Heart left ventricle (tissue), 16 donors: ENCODE results near the gene SHLD1. TPM values are rescaled to one million over a fixed set of nuclear protein-coding genes. Genes with fewer than 3 reads are reported as not detected.
A peak's percentile ranks its signal among the peaks of the same experiment; 100 is the strongest.

Source experiments
- ATAC-seq, 4 donors: fragments of 200-7000 bp; cut with Tn5 transposase; one replicate each; pipeline ENCODE4 v1.9.1; 2020 to 2022; ENCODE audit warnings: moderate library complexity in 4 of 4, mild to moderate bottlenecking in 3 of 4, moderate number of reproducible peaks in 1 of 4
- DNase-seq, 5 donors: peaks; one replicate each; pipeline ENCODE4 v3.0.0-alpha.2; 2020
- H3K27ac ChIP-seq, 12 donors: fragments of 200-600 bp; sonication (generic) in 4 of 12; one replicate each; pipeline versions ENCODE4 v1.5.0 to v1.8.0; 2016 to 2022; ENCODE audit warnings: mild to moderate bottlenecking in 2 of 12
- H3K27me3 ChIP-seq, 9 donors: fragments of 200-600 bp; sonication (generic) in 2 of 9; one replicate each; pipeline versions ENCODE4 v1.5.1 to v1.8.0; 2016 to 2022; ENCODE audit warnings: mild to moderate bottlenecking in 3 of 9
- H3K36me3 ChIP-seq, 9 donors: fragments of 200-600 bp; sonication (generic) in 2 of 9; one replicate each; pipeline versions ENCODE4 v1.5.0 to v1.8.0; 2018 to 2022; ENCODE audit warnings: mild to moderate bottlenecking in 2 of 9
- H3K4me1 ChIP-seq, 12 donors: fragments of 200-600 bp; sonication (generic) in 4 of 12; one replicate each; pipeline versions ENCODE4 v1.5.0 to v1.8.0; 2016 to 2022; ENCODE audit warnings: mild to moderate bottlenecking in 3 of 12
- H3K4me3 ChIP-seq, 12 donors: fragments of 200-600 bp; sonication (generic) in 4 of 12; one replicate each; pipeline versions ENCODE4 v1.5.0 to v1.8.0; 2017 to 2022; ENCODE audit warnings: mild to moderate bottlenecking in 9 of 12, moderate library complexity in 4 of 12
- H3K9me3 ChIP-seq, 12 donors: fragments of 200-600 bp; sonication (generic) in 4 of 12; one replicate each; pipeline versions ENCODE4 v1.5.0 to v1.8.0; 2016 to 2022; ENCODE audit warnings: mild to moderate bottlenecking in 1 of 12
- POLR2A ChIP-seq, 2 donors: fragments of 450-650 bp; IDR thresholded peaks; one replicate each; pipeline ENCODE4 v1.6.1; 2017; ENCODE audit warnings: antibody characterized with exemption in 2 of 2, mild to moderate bottlenecking in 2 of 2, moderate library complexity in 2 of 2
- WGBS, 4 donors: extraction: QIAGEN DNeasy Blood & Tissue Kit in 2 of 4; methylation state at CpG; one replicate each; pipeline versions ENCODE4 v1.1.5 to v1.1.7; 2013 to 2018; 5-methylcytosine and 5-hydroxymethylcytosine counted together
- intact Hi-C, 10 donors: fragments of 100-400 bp; cut with DNase I; formaldehyde crosslinking; loops; one replicate each; pipeline versions ENCODE4 v1.11.1 to v1.14.2; 2022
- polyA plus RNA-seq, 2 donors: library from polyadenylated mRNA; stranded (reverse); fragments of 200-250 nt; gene quantifications; one replicate each; pipeline ENCODE4 v1.2.3, GENCODE V29; 2013
- total RNA-seq, 9 donors: library from RNA; depleted of rRNA in 2 of 9; stranded (reverse); fragments of >200 nt in 2 of 9; fragmentation: NEBNext Ultra II Directional in 3 of 9; extraction: Animal tissue kit (Norgen Biotek cat#: 25700) in 3 of 9; gene quantifications; one replicate each; pipeline versions ENCODE4 v1.1.0 to v1.2.4, GENCODE V29; 2016 to 2023
- TF ChIP-seq, protein P1 (sequence below), 12 donors: fragments of 200-600 bp; sonication (generic) in 4 of 12; IDR thresholded peaks; one replicate each; pipeline versions ENCODE4 v1.5.0 to v1.8.0; 2018 to 2022; ENCODE audit warnings: antibody characterized with exemption in 12 of 12, mild to moderate bottlenecking in 5 of 12
- donor health status: ischemic (EF 13 %, LVEDD 7.1; RV severe dilation, severe dysfunction).
- donor health status: healthy with polysubstance abuse.
- donor health status: DM: no; HTN: yes; CAD: no.
- donor health status: DM: no; HTN: no; CAD: no.
- donor health status: ischemic (EF 25% LVEDD 6.9; RV normal size, moderate dysfunction).
- donor health status: ischemic (EF 25% LVEDD 5.7; RV mildly dilated, moderate dysfunction).
- donor health status: healthy.
- donor health status: DM: yes; HTN: yes; CAD: no.
- donor health status: ischemic (EF 35%, LVEDD 5.7; RV mildly dilated, moderate dysfunction).
- donor health status: nonischemic (EF 11% LVEDD 7.7; RV severe dilation, severe dysfunction).
- donor health status: DM: yes; HTN: yes; CAD: no.
- donor health status: PGD.
- donor health status: ischemic (EF 29% LVEDD 5.4; RV normal size, mild dysfunction).
- donor health status: nonischemic (EF 23%, LVEDD 6.1; RV moderate dilation, normal function).

SHLD1 gene
- total and polyA plus RNA-seq, 11 donors, result 0.94 to 7.1 (median 5.6) TPM

DNA sequence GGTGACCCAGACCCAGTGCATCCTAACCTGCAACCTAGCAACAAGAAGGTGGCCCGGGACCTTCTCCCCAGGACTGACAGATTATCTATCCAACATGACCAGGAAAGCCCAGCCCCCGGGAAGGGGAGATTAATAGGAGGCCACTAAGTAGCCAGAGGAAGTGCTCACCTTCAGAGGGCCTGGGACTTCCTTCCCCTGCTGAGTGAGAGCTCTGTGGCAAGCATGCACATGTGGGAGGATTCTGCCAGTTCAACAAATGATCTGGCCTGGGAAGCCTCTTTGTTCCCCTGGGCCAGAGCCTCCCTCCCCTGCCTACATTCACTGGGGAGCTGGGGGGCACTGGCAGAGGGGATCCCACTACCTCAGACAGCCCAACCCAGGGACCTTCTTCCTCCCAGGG lies 39.6 kb downstream of the SHLD1 start:
- H3K4me3 ChIP-seq, result no peak overlapping the region
- ATAC-seq (peak in 1 of 4 donors; percentile 22), DNase-seq (no peak)

DNA sequence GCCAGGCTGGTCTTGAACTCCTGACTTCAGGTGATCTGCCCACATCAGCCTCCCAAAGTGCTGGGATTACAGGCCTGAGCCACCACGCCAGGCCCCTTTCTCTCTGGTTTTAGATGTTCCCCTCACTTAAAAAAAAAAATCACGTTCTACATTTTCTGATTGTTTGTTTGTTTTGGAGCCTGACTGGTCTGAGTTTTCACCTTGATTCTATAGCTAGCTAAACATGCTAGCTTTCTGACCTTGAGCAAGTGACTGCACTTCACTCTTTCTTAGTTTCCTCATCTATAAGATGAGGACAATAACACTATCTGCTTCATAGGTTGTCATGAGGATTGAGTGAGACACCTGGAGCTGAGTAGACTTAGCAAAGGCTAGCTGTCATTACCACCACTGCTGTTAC lies 43.7 kb downstream of the SHLD1 start:
- H3K27ac ChIP-seq, result no peak overlapping the region
- WGBS, 4 donors, result 84 to 89% (median 86%) methylated on average over 2 of the region's 2 CpGs
- intact Hi-C loops, result loop anchor here in 1 of 10 donors (10.0 kb wide), 1 partner anchor 281 kb away; no protein-coding TSS in a partner anchor
- ATAC-seq (no peak), DNase-seq (no peak)
- TF ChIP-seq POLR2A (IDR thresholded peaks at IDR 0.05), result no peak
- TF ChIP-seq, protein P1, sequence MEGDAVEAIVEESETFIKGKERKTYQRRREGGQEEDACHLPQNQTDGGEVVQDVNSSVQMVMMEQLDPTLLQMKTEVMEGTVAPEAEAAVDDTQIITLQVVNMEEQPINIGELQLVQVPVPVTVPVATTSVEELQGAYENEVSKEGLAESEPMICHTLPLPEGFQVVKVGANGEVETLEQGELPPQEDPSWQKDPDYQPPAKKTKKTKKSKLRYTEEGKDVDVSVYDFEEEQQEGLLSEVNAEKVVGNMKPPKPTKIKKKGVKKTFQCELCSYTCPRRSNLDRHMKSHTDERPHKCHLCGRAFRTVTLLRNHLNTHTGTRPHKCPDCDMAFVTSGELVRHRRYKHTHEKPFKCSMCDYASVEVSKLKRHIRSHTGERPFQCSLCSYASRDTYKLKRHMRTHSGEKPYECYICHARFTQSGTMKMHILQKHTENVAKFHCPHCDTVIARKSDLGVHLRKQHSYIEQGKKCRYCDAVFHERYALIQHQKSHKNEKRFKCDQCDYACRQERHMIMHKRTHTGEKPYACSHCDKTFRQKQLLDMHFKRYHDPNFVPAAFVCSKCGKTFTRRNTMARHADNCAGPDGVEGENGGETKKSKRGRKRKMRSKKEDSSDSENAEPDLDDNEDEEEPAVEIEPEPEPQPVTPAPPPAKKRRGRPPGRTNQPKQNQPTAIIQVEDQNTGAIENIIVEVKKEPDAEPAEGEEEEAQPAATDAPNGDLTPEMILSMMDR (IDR thresholded peaks at IDR 0.05), result no peak
- H3K4me1 ChIP-seq, result no peaks in the 10 kb centered on the region
- no peak overlapping the region for H3K4me3 ChIP-seq
- H3K36me3 ChIP-seq, result peaks cover 0 to 13% (median 0%) of the 10 kb centered on the region in 9 donors
- no peaks in the 10 kb centered on the region for H3K27me3 ChIP-seq
- H3K9me3 ChIP-seq, result no peaks in the 10 kb centered on the region

More for the DNA sequence above, 39.6 kb downstream of the SHLD1 start:
- H3K4me1 ChIP-seq, result peaks cover 0 to 21% (median 15%) of the 10 kb centered on the region in 12 donors
- intact Hi-C loops, result loop anchor here (2.0 to 10.0 kb wide), 8 partner anchors 185 to 285 kb away; no protein-coding TSS in a partner anchor
- no peaks in the 10 kb centered on the region for H3K27me3 ChIP-seq
- TF ChIP-seq, protein P1 (IDR thresholded peaks at IDR 0.05), result no peak
- no peak for TF ChIP-seq POLR2A (IDR thresholded peaks at IDR 0.05)
- H3K27ac ChIP-seq, result no peak overlapping the region
- no peaks in the 10 kb centered on the region for H3K9me3 ChIP-seq
- WGBS, 4 donors, result 53 to 74% (median 72%) methylated on average over 2 of the region's 2 CpGs
- H3K36me3 ChIP-seq, result peaks cover 0 to 17% (median 0%) of the 10 kb centered on the region in 9 donors

- peaks cover 0 to 9% (median 0%) of the 10 kb centered on the region in 9 donors for H3K36me3 ChIP-seq
- ATAC-seq (no peak), DNase-seq (no peak)
- no peaks in the 10 kb centered on the region for H3K4me1 ChIP-seq
- 93 to 97% (median 94%) methylated on average over 8 of the region's 8 CpGs for WGBS, 4 donors
- intact Hi-C loops, result loop anchor here in 1 of 10 donors (10.0 kb wide), 1 partner anchor 278 kb away; no protein-coding TSS in a partner anchor
- TF ChIP-seq, protein P1 (IDR thresholded peaks at IDR 0.05), result no peak
- TF ChIP-seq POLR2A (IDR thresholded peaks at IDR 0.05), result no peak
- H3K9me3 ChIP-seq, result no peaks in the 10 kb centered on the region
- no peak overlapping the region for H3K4me3 ChIP-seq
- no peak overlapping the region for H3K27ac ChIP-seq
- H3K27me3 ChIP-seq, result no peaks in the 10 kb centered on the region
These were observed 46.3 kb downstream of the SHLD1 start for GRCh38 chr20:5796331-5797040.

DNA sequence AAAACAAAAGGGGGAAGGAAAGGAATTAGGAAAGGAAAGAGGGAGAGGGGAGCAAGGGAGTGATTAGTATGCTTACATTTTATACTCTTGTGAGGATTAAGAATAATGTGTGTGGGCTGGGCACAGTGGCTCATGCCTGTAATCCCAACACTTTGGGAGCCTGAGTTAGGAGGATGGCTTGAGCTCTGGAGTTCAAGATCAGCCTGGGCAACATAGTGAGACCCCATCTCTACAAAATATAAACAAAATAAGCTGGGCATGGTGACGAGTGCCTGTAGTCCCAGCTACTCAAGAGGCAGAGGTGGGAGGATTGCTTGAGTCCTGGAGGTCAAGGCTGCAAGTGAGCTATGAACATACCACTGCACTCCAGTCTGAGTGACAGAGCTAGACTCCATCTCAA lies 47.0 kb downstream of the SHLD1 start:
- no peak overlapping the region for H3K4me3 ChIP-seq

More for the DNA sequence above, 47.0 kb downstream of the SHLD1 start:
- H3K27me3 ChIP-seq, result no peaks in the 10 kb centered on the region
- DNase-seq, result no peak
- H3K9me3 ChIP-seq, result no peaks in the 10 kb centered on the region
- H3K36me3 ChIP-seq, result peaks cover 0 to 9% (median 0%) of the 10 kb centered on the region in 9 donors
- ATAC-seq, result no peak
- WGBS, 4 donors, result 90 to 100% (median 93%) methylated on average over 1 of the region's 1 CpG
- intact Hi-C loops, result loop anchor here in 1 of 10 donors (10.0 kb wide), 1 partner anchor 278 kb away; no protein-coding TSS in a partner anchor
- no peak overlapping the region for H3K27ac ChIP-seq
- TF ChIP-seq, protein P1 (IDR thresholded peaks at IDR 0.05), result no peak
- TF ChIP-seq POLR2A (IDR thresholded peaks at IDR 0.05), result no peak
- H3K4me1 ChIP-seq, result no peaks in the 10 kb centered on the region
